SU-DHL-6 (cell line): ENCODE data around the gene SPX.

Experiments used
- EZH2phosphoT487 ChIP-seq: fragments of 200-600 bp; sonication (generic), shearing (Covaris generic); conservative IDR thresholded peaks from 2 replicates; pipeline ENCODE4 v1.6.1; 2018; ENCODE audit warnings: mild to moderate bottlenecking, antibody characterized with exemption, low read length, moderate library complexity, mixed read lengths
- TF ChIP-seq, protein P1 (sequence below): fragments of 200-600 bp; sonication (generic); IDR thresholded peaks from one replicate; pipeline ENCODE4 v1.5.1; 2017; ENCODE audit warnings: antibody characterized with exemption, mild to moderate bottlenecking, low read length, moderate library complexity; ENCODE audit not compliant: insufficient read depth, poor library complexity, severe bottlenecking

GRCh38 chr12:21505888-21506287, 20.2 kb upstream of the SPX start:
- TF ChIP-seq, protein P1, sequence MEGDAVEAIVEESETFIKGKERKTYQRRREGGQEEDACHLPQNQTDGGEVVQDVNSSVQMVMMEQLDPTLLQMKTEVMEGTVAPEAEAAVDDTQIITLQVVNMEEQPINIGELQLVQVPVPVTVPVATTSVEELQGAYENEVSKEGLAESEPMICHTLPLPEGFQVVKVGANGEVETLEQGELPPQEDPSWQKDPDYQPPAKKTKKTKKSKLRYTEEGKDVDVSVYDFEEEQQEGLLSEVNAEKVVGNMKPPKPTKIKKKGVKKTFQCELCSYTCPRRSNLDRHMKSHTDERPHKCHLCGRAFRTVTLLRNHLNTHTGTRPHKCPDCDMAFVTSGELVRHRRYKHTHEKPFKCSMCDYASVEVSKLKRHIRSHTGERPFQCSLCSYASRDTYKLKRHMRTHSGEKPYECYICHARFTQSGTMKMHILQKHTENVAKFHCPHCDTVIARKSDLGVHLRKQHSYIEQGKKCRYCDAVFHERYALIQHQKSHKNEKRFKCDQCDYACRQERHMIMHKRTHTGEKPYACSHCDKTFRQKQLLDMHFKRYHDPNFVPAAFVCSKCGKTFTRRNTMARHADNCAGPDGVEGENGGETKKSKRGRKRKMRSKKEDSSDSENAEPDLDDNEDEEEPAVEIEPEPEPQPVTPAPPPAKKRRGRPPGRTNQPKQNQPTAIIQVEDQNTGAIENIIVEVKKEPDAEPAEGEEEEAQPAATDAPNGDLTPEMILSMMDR, result no peak
- TF ChIP-seq EZH2phosphoT487, result no peak
